HG03354 (cell line): Measurements from ENCODE around the gene PCGF5.
A peak's percentile ranks its signal among the peaks of the same experiment; 100 is the strongest.
"Not testable (repeated sequence)": the region's sequence is repeated elsewhere in the genome, so short reads cannot be mapped to it uniquely, and the experiment has no call there.

ENCODE experiments used
- ATAC-seq: cut with Tn5 transposase; IDR thresholded peaks from one replicate; pipeline ENCODE4 v1.9.1; 2021; ENCODE audit warnings: mild to moderate bottlenecking; ENCODE audit not compliant: unreplicated experiment, poor library complexity, severe bottlenecking

PCGF5 gene

DNA sequence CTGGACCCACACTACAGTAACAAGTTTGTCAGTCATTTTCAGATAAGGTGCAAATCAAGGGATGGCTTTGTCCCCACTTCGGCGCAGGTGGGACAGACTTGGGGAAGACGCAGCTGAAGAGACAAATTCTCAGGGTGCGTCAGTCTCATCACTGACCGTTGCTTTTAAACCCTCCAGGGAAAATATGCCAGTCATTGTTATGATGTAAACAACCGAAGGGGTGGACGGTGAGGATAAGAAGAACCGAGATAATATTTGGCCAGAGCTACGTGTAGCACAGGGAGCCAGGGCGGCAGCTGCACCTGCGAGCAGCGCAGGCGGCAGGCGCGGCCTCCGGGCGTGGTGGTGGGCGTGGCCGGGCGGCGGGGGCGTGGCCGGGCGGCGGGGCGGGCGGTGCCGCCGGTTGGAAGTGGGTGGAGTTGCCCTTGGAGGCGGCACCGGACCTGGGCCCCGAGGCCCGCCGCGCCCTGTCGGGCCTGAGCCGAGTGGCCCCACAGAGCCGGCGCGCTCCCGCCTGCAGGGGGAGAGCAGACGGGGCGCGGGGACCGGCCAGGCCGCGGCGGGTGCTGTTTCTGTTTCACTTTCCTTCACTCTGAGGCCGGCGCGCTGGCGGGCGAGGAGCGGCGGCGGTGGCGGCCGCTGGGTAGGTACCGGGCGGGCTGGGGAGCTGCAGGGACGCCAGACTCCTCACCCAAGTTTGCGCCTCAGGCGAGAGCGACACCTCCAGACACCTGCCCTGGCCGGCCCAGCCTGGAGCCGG is at the start of gene PCGF5:
Gene PCGF5 (plus strand): TSS at position 470 of the 760 bp plus-strand sequence. CDS start 2,209 bp downstream, outside the sequence.
- ATAC-seq = peak; percentile 93

DNA sequence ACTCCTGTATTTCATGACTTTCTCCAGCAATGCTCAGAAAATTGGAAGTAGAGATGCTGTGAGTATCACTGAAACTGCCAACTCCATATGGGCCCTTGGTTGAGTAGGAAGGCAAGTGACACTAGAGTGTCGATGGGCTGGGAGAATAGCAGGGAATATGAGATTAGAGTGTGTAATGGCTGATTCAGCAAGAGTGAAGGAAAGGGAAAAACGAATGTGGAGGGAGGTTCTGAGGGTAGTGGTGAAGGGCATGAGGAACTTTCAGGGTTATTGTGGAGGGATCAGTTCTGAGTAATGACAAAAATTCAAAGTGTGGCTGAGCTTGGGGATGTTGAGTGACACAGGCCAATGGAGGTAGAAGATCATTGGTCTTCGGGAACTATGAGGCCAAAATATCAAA is 49.0 kb upstream of the PCGF5 start:
- ATAC-seq = no peak

DNA sequence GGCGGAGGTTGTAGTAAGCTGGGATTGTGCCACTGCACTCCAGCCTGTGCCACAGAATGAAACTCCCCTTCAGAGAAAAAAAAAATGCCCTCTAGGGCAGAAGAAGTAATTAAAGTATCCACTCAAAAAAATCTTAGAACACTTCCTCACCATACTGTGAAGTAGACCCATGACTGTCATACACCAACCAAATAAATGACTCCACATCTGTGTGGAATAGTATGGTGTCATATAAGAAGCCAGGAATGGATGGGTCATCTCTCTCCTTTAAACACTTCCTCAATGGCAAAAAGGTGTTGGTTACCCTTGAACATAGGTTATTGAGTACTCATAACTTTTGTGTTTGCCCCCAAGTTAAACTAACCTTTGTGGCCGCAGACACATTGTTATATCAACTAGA is 48.1 kb upstream of the PCGF5 start:
- no peak for ATAC-seq

DNA sequence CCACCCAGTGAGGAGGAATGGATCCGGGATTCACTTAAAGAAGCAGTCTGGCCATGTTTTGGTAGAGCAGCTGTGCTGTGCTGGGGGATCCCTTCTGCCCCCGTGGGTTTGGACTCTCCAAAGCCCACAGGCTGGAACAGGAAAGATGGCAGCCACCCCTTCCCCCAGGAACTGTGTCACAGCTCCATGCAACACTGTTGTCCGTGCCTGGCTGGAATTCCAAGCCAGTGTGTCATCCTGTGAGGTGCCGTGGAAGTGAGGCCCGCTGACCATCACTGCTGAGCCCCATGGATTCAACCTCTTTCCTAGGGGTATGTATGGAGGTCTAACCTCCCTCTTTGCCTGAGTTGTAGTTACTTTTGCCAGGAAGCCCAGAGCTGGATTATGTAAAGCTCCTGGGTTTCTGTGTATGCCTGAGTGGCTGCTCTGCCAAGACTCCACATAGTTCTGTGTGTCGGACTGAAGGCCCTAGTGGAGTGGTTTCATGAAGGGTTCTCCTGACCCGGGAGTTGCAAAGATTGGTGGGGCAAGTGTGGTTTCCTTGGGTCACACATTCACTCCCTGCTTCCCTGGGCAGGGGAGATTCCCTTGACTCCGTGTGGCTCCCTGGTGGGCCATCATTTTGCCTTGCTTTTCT is 35.1 kb upstream of the PCGF5 start:
- no peak for ATAC-seq

DNA sequence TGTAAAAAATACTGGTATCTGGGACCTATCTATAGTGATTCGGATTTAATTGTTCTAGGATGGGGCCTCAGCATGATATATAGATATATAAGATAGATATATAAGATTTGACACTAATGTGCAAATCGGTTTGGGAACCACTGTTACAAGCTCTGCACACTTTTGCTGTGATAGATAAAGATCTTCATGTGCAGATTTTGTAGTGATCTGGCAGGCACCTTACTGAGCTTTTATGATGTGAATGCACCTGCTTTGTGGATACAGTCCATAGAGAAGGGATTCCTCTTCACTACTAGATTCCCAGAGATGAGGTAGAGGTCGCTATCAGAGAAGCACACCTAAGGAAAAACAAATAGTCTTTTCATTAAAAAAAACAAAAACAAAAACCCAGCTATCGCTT is 33.3 kb upstream of the PCGF5 start:
- ATAC-seq = no peak

DNA sequence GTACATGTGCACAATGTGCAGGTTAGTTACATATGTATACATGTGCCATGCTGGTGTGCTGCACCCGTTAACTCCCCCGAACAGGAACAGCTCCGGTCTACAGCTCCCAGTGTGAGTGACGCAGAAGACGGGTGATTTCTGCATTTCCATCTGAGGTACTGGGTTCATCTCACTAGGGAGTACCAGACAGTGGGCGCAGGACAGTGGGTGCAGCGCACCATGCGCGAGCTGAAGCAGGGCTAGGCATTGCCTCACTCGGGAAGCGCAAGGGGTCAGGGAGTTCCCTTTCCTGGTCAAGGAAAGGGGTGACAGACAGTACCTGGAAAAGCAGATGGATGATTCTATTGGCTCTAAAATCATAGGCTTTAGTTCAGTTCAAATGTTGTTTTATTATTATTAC is 32.5 kb upstream of the PCGF5 start:
- not testable (repeated sequence) for ATAC-seq

DNA sequence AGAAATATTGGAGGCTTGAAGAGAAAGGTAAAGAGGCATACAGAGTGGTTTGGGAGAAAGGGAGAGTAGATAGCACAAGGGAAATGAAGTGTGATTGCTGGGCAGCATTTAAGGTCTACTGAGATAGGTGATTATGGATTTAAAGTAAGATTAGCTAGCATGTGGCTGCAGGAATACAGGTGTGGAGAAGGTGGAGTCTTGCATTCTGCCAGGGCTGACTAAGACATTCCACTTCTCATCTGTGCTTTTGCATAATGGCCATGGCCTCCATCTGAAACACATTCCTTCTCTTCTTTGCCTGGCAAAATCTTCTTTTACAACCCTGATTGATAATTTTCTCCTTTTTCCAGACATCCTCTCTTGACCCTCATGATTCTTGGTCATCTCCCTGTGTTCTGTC is 31.6 kb upstream of the PCGF5 start:
- no peak for ATAC-seq

DNA sequence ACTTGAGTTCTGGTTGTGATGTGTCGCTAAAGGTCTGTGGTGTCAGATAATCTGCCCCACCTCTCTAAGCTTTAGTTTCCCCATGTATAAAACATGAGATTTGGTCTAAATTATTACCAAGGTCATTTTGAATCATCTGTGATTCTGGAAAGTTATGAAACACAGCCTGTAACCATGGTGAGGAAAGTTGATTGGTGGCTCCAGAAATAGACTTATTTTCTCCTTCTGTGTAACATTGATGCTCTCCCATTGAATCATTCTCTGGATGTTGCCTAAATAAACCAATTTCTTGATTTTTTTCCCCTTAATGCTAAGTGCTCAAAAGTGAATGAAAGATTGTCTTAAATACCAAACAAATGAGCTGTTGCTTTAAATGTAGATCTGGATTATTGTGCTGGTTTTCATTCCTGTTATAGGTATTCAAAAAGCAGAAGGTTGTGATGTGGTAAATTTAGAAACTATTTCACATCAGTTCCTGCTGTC is 30.0 kb upstream of the PCGF5 start:
- ATAC-seq = peak; percentile 45

DNA sequence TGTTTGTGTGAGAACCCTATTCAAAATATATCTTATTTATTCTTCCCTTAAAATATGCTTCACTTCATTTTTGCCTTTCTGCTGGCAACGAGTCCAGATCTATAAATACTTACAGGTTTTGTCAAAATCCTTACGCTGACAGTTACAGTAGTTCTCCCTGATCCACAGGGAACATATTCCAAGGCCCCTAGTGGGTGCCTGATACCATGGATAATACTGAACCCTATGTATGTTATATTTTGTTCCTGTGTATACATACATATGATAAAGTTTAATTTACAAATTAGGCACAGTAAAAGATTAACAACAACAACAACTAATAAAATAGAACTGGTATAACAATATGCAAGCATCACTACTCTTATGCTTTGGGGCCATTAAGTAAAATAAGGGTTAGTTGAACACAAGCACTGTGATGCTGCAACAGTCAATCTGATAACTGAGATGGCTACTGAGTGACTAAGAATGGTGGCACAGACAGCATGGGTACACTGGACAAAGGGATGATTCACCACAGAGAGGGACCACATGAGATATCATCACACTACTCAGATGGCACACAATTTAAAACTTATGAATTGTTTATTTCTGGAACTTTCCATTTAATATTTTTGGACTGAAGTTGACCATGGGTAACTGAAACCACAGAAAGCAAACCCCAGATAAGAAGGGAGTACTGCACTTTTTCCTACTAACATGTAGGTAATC is 29.4 kb upstream of the PCGF5 start:
- peak; percentile 75 for ATAC-seq

DNA sequence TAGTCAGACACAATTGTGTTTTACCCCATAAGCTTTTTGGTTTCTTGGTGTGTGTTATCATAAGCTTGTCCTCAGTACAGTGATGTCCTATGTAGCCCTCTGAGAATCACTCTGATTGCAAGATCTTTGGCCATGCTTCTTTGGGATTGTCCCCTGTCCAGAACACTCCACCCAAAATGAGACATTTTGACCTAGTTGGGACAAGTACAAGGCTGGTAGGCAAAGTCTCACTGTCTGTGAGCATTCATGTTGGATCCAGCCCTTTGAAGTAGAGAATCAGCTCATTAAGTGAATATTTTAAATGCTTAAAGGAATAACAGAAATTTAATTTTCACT is 28.9 kb upstream of the PCGF5 start:
- ATAC-seq = no peak

DNA sequence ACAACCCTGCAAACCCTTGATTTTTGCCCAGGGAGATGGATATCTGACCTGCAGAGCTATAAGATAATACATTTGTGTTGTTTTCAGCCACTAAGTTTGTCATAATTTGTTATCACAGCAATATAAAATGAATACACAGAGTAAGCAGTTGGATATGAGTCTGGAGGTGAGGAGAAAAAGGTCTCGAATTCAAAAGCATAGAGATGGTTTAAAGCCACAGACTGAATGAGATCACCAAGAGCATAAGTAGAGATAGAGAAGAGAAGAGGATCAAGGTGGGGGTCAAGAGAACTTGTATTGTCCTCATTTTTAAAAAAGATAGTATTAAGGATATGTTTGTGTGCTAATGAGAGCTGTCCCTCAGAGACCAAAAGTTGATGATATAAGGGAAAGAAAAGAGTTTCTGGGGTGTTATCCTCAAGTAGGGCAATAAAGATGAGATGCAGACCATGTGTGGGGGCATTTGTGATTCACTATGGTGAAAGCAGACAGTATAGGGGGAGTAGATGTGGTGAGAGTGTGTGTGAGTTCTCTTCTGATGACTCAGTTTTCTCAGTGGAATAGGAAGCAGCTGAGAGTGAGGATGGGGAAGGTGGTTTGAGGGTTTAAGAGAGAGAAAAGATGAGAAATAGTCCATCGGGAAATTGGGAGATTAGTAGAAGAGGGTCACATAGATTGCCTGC is 25.8 kb upstream of the PCGF5 start:
- no peak for ATAC-seq

DNA sequence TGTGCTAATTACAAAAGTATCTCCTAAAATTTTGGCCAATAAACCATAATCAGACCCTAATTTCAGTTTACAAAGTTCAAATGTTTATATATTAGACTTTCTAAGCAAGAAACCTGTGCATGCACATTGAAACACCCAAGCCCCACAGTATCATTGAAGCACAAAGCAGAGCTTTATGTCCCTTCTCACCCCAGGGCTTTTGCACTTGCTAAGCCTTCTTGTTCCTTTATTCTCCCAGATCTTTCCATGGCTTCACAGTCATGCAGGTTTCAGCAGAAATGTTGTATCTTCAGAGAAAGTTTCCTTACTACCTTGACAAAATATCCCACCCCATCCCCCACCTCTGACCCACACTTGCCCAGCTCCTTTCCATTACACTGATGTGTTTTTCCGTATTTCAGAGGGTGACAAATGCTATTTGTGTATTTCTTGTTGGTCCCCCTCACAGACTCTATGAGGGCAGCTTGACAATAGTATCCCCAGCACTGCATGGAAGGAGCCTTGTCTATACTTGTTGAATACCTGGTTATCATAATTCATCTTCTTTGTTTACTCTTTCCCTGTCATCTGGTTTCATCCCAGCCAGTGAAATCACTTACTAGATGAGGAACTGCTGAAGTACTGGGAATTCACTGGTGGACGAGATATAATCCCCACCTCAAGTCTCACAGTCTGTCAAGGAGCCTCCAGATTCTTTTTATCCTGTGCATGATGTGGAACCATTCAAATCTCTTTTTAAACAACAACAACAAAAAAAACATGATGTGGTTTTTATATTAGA is 24.0 kb upstream of the PCGF5 start:
- ATAC-seq = no peak

DNA sequence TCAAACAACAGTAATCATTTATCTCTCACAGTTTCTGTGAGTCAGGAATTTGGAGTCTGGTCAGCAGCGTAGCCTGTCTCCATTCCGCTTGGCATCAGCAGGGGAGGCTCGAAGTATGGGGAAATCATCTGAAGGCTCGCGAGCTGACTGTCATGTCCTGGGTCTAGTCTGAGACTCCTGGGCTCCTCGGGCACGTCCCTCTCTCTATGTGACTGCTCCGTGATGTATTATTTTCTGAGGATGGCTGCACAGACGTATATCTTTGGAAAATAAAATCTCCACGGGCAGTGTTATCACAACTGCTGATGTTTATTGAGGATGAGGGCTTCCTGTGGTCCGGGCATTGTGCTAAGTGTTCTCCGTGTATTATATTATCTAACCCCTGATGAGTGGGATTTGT is 23.3 kb upstream of the PCGF5 start:
- no peak for ATAC-seq

DNA sequence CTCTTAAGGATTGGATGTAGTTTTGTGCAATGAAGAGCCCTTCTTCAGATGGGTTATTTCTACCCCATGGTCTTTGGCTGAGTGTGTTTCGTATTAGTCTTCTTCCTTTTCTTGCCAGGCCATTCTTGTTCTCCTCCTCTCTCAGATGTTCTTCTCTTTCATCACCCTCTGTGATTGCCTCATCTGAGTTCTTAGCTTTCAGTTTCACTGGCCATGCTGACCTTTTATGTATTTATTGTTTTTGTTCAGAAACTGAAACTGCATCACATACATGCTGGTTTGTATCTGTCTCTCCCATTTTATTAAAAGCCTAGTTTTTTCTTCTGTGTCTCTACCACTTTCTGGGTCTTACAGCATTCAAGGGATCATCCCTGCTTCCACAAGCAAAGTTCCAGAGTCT is 21.7 kb upstream of the PCGF5 start:
- peak; percentile 91 for ATAC-seq

DNA sequence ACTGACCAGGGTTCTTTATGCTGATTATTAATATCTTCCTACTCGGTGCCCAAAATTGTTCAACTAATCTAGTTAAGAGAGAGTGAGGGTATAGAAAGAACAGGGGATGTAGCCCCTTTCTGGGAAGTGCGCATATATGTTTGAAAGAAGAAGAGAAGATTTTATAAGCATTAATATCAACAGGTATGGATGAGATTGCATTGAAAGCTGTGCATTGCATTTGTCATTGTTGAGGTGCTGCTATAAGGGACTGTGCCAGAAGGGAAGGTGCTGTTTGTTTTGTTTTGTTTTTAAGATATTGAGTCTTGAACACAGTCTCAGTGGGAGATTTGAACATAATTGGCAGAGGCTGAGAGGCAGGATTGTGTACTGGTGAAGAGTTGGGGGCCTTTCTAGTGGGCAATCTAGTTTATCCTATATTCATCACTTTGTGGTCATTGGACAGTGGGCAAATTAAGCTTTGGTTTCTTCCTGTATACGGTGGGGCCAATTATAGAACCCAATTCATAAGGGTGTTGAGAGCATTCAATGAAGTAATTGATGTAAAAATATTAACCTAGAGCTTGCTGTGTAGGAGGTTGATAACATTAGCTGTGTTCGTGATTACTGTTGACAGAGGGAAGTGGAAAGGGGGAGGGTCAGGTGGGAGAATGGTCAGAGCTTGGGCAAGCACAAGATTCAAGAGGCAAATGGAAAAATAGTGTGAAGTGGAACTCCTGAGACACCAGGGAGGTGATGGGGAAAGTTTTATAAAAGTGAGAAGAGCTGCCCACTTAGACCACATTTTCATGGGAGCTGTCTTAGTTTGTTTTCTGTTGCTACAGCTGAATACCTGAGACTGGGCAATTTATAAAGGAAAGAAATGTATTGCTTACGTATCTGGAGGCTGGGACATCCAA is 19.9 kb upstream of the PCGF5 start:
- ATAC-seq = no peak

DNA sequence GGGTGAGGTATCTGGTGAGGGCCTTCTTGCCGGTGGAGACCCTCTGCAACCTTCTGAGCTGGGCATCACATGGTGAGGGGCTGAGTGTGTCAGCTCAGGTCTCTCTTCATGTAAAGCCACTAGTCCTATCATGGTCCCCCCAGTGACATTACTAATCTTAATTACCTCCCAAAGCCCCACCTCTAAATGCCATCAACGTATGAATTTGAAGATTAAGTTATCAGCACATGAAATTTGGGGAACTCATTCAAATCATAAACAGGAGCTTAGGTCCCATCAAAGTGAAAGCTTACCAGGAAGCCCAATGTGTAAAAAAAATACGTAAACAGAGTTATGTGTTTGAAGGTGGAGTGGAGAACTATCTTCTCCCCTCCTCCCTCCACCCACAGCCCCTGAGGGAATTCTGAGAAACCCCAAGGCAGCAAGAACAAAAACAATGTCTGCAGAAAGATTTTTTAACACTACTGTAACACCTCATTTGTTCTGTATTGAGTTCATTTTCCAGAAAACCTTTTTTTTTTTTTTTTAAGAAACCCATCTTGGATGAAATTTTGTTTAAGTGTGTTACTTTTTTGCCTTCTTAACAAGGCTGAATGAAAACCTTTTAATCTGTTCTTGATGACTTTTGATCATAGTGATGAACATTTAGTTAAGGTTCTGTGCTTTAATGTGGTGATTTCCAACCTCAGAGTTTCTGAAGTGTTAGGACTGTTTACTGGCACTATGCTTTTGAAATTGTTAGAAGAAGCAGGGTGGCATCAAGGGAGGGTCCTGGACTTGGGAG is 19.1 kb upstream of the PCGF5 start:
- ATAC-seq = peak; percentile 37

DNA sequence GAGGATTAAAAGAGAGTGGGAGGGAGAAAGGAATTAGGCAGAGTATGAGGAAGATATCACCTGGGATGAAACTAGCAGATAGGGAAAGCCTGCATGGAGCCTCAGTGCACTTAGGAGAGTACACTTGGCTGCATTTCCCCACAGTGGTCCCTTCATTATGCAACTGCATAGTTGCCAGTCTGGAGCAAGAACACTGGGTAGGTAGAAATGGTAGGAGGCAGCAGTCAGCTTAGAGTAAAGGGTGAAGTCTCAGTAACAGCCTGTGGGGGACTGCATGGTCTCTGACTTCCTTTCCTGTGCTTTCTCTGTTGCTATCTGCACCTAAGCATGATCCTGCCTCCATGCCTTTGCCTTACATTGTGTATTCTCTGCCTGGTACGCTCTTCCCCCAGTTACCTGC is 14.0 kb upstream of the PCGF5 start:
- peak; percentile 66 for ATAC-seq
